Stomach (tissue), 9 donors: ENCODE results near the gene CAPN2. TPM values are rescaled to one million over a fixed set of nuclear protein-coding genes. Genes with fewer than 3 reads are reported as not detected.
"Not testable (repeated sequence)": the region's sequence is repeated elsewhere in the genome, so short reads cannot be mapped to it uniquely, and the experiment has no call there.

Experiments
- DNase-seq, 2 donors: peaks; one replicate each; pipeline versions ENCODE4 v3.0.0 to v3.0.0-alpha.2; 2013 to 2019
- H3K27ac ChIP-seq, 5 donors: fragments of 200-600 bp in 4 of 5; sonication (generic) in 4 of 5; one replicate each; pipeline ENCODE4 v1.5.1; 2013 to 2019; ENCODE audit warnings: mild to moderate bottlenecking in 1 of 5, moderate library complexity in 1 of 5
- H3K27me3 ChIP-seq, 3 donors: fragments of 200-600 bp; sonication (generic); one replicate each; pipeline ENCODE4 v1.5.1; 2017 to 2019; ENCODE audit warnings: mixed run types in 1 of 3
- H3K36me3 ChIP-seq, 4 donors: fragments of 200-600 bp; sonication (generic); 1 replicate in 3 of 4; 2 replicates in 1 of 4; pipeline ENCODE4 v1.5.1; 2016 to 2019
- H3K4me1 ChIP-seq, 4 donors: fragments of 200-600 bp; sonication (generic); one replicate each; pipeline ENCODE4 v1.5.1; 2016 to 2019
- H3K4me3 ChIP-seq, 4 donors: fragments of 200-600 bp; sonication (generic) in 3 of 4; one replicate each; pipeline ENCODE4 v1.5.1; 2016 to 2019; ENCODE audit warnings: mild to moderate bottlenecking in 1 of 4
- H3K9me3 ChIP-seq, 4 donors: fragments of 200-600 bp; sonication (generic); one replicate each; pipeline ENCODE4 v1.5.1; 2016 to 2019
- EP300 ChIP-seq: sonication (generic); formaldehyde crosslinking; IDR thresholded peaks from one replicate; pipeline ENCODE4 v1.6.1; 2017; ENCODE audit warnings: antibody characterized with exemption
- POLR2A ChIP-seq, 4 donors: fragments of 450-650 bp; IDR thresholded peaks; one replicate each; pipeline ENCODE4 v1.6.1; 2016; ENCODE audit warnings: antibody characterized with exemption in 4 of 4, control low read depth in 2 of 4, mild to moderate bottlenecking in 1 of 4, moderate library complexity in 1 of 4
- POLR2AphosphoS5 ChIP-seq, 3 donors: sonication (generic); formaldehyde crosslinking; IDR thresholded peaks; one replicate each; pipeline ENCODE4 v1.6.1; 2016; ENCODE audit warnings: antibody characterized with exemption in 3 of 3
- WGBS, 5 donors: extraction: QIAGEN DNeasy Blood & Tissue Kit in 3 of 5; methylation state at CpG; one replicate each; pipeline versions ENCODE4 v1.1.5 to v1.1.7; 2013 to 2018; 5-methylcytosine and 5-hydroxymethylcytosine counted together
- intact Hi-C: fragments of 100-400 bp; cut with DNase I; formaldehyde crosslinking; loops from one replicate; pipeline ENCODE4 v1.15.1; 2023; ENCODE audit warnings: low total_unique reads
- polyA plus RNA-seq, 3 donors: library from polyadenylated mRNA; stranded (reverse); fragments of 200-250 nt; gene quantifications; one replicate each; pipeline ENCODE4 v1.2.3, GENCODE V29; 2013
- total RNA-seq, 5 donors: library from RNA; depleted of rRNA; stranded (reverse); fragments of >200 nt; gene quantifications; one replicate each; pipeline versions ENCODE4 v1.1.0 to v1.2.3, GENCODE V29; 2014 to 2016
- TF ChIP-seq, protein P1 (sequence below), 7 experiments: fragments of 450-650 bp in 4 of 7; fragments of 200-600 bp in 3 of 7; sonication (generic) in 3 of 7; IDR thresholded peaks; one replicate each; pipeline ENCODE4 v1.5.1; 2016 to 2019; ENCODE audit warnings: antibody characterized with exemption in 7 of 7, control low read depth in 2 of 7, mild to moderate bottlenecking in 1 of 7
- donor health status: healthy with polysubstance abuse.
- donor health status: Bipolar disorder and iron deficiency.
- donor health status: healthy.

CAPN2 gene
- total and polyA plus RNA-seq, 8 donors = 128 to 739 (median 230) TPM

DNA sequence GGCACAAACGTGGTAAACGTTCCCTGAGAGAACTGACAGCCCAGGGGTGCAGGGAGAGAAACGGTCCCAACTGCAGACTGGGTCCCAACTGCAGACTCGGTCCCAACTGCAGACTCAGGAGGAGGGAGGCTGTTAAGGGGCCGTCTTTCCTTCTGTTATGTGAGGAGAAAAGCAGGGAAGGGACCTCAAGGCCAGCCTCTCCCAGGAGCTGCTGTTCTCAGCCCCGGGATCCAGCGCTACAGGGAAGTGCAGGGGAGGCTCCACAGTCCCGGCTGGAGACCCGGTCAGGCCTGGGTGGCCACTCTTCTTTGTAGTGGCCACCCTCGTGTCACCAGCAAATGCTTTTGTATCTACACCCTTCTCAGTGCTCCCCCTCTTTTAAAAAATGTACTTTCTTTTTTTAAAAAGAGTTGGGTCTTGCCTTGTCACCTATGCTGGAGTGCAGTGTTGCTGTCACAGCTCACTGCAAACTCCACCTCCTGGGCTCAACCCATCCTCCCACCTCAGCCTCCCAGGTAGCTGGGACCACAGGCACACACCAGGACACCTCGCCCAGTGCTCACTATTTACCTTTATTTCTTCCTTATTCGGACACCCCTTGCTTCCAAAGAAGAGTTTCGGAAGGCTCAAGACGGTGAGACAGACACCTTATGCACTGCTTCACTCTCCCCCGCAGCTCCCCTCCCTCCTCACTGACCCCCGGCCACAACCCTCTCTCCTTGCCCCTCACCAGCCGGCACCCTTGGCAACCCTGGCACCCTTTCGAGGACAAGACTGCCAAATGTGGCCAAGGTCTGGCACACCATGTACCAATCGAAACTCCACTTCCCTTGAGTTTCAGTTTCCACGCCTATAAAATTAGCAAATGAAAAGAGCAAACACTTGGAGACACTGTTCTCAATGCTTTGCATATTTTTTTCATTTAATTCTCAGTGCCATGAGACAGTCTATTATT is 21.8 kb downstream of the CAPN2 start:
- intact Hi-C loops = no loop called here
- Histone ChIP-seq H3K27ac (peak overlapping the region; percentile 83 to 94 (median 89)), H3K4me1 (peaks cover 65 to 96% (median 92%) of the 10 kb centered on the region in 4 donors), H3K36me3 (peaks cover 0 to 28% (median 3%) of the 10 kb centered on the region in 4 donors), H3K27me3 (no peaks in the 10 kb centered on the region), H3K9me3 (no peaks in the 10 kb centered on the region), H3K4me3 (peak overlapping the region in 1 of 4 donors; percentile 2)
- peak in 1 of 2 donors; percentile 75 for DNase-seq
- 35 to 58% (median 47%) methylated on average over 20 of the region's 20 CpGs for WGBS, 5 donors
- TF ChIP-seq POLR2A (IDR thresholded peaks at IDR 0.05) (no peak), POLR2AphosphoS5 (IDR thresholded peaks at IDR 0.05) (peak in 2 of 3 donors; percentile 32 to 51)
- TF ChIP-seq, protein P1, sequence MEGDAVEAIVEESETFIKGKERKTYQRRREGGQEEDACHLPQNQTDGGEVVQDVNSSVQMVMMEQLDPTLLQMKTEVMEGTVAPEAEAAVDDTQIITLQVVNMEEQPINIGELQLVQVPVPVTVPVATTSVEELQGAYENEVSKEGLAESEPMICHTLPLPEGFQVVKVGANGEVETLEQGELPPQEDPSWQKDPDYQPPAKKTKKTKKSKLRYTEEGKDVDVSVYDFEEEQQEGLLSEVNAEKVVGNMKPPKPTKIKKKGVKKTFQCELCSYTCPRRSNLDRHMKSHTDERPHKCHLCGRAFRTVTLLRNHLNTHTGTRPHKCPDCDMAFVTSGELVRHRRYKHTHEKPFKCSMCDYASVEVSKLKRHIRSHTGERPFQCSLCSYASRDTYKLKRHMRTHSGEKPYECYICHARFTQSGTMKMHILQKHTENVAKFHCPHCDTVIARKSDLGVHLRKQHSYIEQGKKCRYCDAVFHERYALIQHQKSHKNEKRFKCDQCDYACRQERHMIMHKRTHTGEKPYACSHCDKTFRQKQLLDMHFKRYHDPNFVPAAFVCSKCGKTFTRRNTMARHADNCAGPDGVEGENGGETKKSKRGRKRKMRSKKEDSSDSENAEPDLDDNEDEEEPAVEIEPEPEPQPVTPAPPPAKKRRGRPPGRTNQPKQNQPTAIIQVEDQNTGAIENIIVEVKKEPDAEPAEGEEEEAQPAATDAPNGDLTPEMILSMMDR (IDR thresholded peaks at IDR 0.05) = no peak

- 92 to 100% (median 98%) methylated on average over 5 of the region's 5 CpGs for WGBS, 5 donors
- H3K27me3 ChIP-seq, DNase-seq, H3K9me3 ChIP-seq, intact Hi-C loops, H3K4me3 ChIP-seq: not testable (repeated sequence)
- Histone ChIP-seq H3K4me1 (peaks cover 65 to 96% (median 88%) of the 10 kb centered on the region in 4 donors), H3K36me3 (peaks cover 0 to 36% (median 3%) of the 10 kb centered on the region in 4 donors), H3K27ac (peak overlapping the region; percentile 83 to 94 (median 89))
These were observed 24.3 kb downstream of the CAPN2 start for GRCh38 chr1:223736638-223737037.

GRCh38 chr1:223737342-223737741 is 25.0 kb downstream of the CAPN2 start:
- Histone ChIP-seq H3K4me3 (no peak overlapping the region), H3K9me3 (no peaks in the 10 kb centered on the region), H3K27me3 (no peaks in the 10 kb centered on the region), H3K27ac (peak overlapping the region; percentile 83 to 94 (median 89)), H3K4me1 (peaks cover 63 to 96% (median 87%) of the 10 kb centered on the region in 4 donors), H3K36me3 (peaks cover 0 to 36% (median 3%) of the 10 kb centered on the region in 4 donors)
- 57 to 77% (median 70%) methylated on average over 6 to 7 of the region's 7 CpGs for WGBS, 5 donors
- DNase-seq = no peak
- TF ChIP-seq POLR2A (IDR thresholded peaks at IDR 0.05) (no peak), POLR2AphosphoS5 (IDR thresholded peaks at IDR 0.05) (no peak), EP300 (no peak)
- TF ChIP-seq, protein P1 (IDR thresholded peaks at IDR 0.05) = no peak
- intact Hi-C loops = no loop called here

DNA sequence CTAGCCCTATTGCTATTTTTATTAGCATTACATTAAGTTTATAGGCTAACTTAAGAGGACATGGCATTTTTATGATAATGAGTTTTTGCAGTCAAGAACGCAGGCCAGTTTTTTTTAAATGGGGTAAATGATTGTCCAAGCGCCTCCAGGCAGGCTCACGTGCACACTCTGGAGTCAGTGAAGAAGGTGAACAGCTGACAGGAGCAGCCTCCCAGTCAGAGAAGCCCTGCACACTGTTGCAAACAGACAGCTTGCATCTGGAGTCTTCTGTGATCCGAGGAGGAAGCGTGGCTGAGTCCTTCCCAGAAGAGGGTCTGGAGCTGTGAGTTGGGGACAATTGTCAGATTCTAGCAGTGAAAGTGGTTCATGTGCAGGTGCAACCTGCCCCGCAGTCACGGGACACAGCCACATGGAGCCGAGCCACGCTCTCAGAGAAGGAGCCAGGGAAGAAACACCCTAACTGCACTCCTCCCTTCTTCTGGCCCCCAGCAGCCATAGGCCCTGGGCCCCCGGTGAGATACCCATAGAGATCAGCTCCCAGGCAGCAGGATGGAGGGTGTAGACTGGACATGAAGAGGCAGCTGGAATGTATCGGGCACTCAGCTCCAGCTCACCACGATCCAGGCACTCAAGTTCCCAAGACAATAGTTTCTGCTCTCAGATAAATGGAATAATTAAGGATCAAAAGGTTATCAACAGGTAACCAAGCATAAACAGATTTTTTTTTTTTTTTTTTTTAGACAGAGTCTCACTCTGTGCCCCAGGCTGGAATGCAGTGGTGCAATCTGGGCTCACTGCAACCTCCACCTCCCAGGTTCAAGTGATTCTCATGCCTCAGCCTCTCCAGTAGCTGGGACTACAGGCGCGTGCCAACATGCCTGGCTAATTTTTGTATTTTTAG is 26.4 kb downstream of the CAPN2 start:
- intact Hi-C loops = no loop called here
- H3K27me3 ChIP-seq = no peaks in the 10 kb centered on the region
- peak overlapping the region in 1 of 4 donors; percentile 10 for H3K4me3 ChIP-seq
- peaks cover 4 to 49% (median 10%) of the 10 kb centered on the region in 4 donors for H3K36me3 ChIP-seq
- H3K9me3 ChIP-seq = no peaks in the 10 kb centered on the region
- TF ChIP-seq, protein P1 (IDR thresholded peaks at IDR 0.05) = no peak
- TF ChIP-seq POLR2A (IDR thresholded peaks at IDR 0.05) = no peak
- TF ChIP-seq POLR2AphosphoS5 (IDR thresholded peaks at IDR 0.05) = peak in 2 of 3 donors; percentile 17 to 49
- no peak for TF ChIP-seq EP300
- peak; percentile 75 to 78 for DNase-seq
- H3K4me1 ChIP-seq = peaks cover 49 to 96% (median 86%) of the 10 kb centered on the region in 4 donors
- H3K27ac ChIP-seq = peak overlapping the region; percentile 83 to 94 (median 89)
- 29 to 44% (median 35%) methylated on average over 14 of the region's 14 CpGs for WGBS, 5 donors
